ENCODE results near the gene TSPAN32.

- TF ChIP-seq POLR2A (IDR thresholded peaks at IDR 0.05; ENCODE audit: low read length) = no peak
- TF ChIP-seq CTCF (IDR thresholded peaks at IDR 0.05) = no peak
- TF ChIP-seq REST (IDR thresholded peaks at IDR 0.05) = no peak
- TF ChIP-seq ELK1 (IDR thresholded peaks at IDR 0.05; ENCODE audit: low read depth, low read length) = no peak
- TF ChIP-seq NR3C1 (IDR thresholded peaks at IDR 0.05) = no peak
Measured at GRCh38 chr11:2268729-2269600, 32.8 kb upstream of the TSPAN32 start.

Measured in A549 (cell line).